ENCODE measurements around the gene SNHG17. TPM values are rescaled to one million over a fixed set of nuclear protein-coding genes. Genes with fewer than 3 reads are reported as not detected.
A peak's percentile ranks its signal among the peaks of the same experiment; 100 is the strongest.

Gene SNHG17
- 154 and 159 TPM in 2 replicates for polyA plus RNA-seq (2011; rRNA removed)
- 191 and 192 TPM in 2 replicates for polyA plus RNA-seq (2012; cell fraction: cytosol; rRNA removed)
- 203 and 229 TPM in 2 replicates for polyA plus RNA-seq (2012; cell fraction: nucleus; rRNA removed)
- 122 to 128 TPM (median 125 TPM) in 3 replicates for polyA plus RNA-seq (2017; fragmentation: RNase III; extraction: RNeasy Plus Mini Kit Qiagen cat#74134 plus additional on column Dnase treatment)
- polyA minus RNA-seq (2011; rRNA and poly(A)+ RNA removed), result 103 and 114 TPM in 2 replicates

- peak within 1 kb of the TSS; percentile 88 for H3K4me2 ChIP-seq
- ATAC-seq (peak; percentile 87 to 89), DNase-seq (ENCODE audit: low read depth in 1 of 2, low spot score in 1 of 2) (peak; percentile 35 to 98), FAIRE-seq (no peak)
- ChIA-PET POLR2A (interaction anchor here (0.6 to 2.4 kb wide), 22 partner anchors 8 to 397 kb away, joined by 3 to 75 read pairs (median 4); partner anchors contain the start of gene RALGAPB), CTCF (interaction anchor here (0.6 to 7.7 kb wide), 23 partner anchors 10 to 233 kb away, joined by 3 to 142 read pairs (median 4); partner anchors contain the start of gene RALGAPB)
- H3K4me3 ChIP-seq, result peak within 1 kb of the TSS; percentile 95
- peak within 1 kb of the TSS; percentile 97 for H3K27ac ChIP-seq
- WGBS (ENCODE audit: missing lambda C conversion rate), result 1% methylated on average over 59 of the region's 65 CpGs
- no peaks in the 10 kb centered on the region for H3K9me3 ChIP-seq
- peaks cover 15% of the 10 kb centered on the region; the same call in 2 of the 3 replicates for H3K4me1 ChIP-seq
- TF ChIP-seq MAX (IDR thresholded peaks at IDR 0.05) (peak; percentile 100), SMC3 (IDR thresholded peaks at IDR 0.05) (peak; percentile 68), EHMT2 (IDR thresholded peaks at IDR 0.05; ENCODE audit: low read depth) (no peak), SREBF2 (IDR thresholded peaks at IDR 0.05) (no peak), TFCP2L1 (CRISPR knock-in tag; IDR thresholded peaks at IDR 0.05) (peak; percentile 88), HOXB13 (CRISPR knock-in tag; IDR thresholded peaks at IDR 0.05; ENCODE audit: low read depth) (0 out of 2 replicates have a peak, but pooled peaks have one; percentile 34), FOXS1 (CRISPR knock-in tag; IDR thresholded peaks at IDR 0.05) (no peak), MAFK (IDR thresholded peaks at IDR 0.05; ENCODE audit: partially characterized antibody) (no peak), CBX2 (IDR thresholded peaks at IDR 0.05; ENCODE audit: borderline replicate concordance, low read depth) (no peak), NFE2L2 (conservative IDR thresholded peaks at IDR 0.05; ENCODE audit: low read length) (no peak), HEYL (CRISPR knock-in tag; IDR thresholded peaks at IDR 0.05) (no peak), ELK1 (IDR thresholded peaks at IDR 0.05; ENCODE audit: low read depth, low read length) (no peak), REST (IDR thresholded peaks at IDR 0.05) (no peak), ESRRA (IDR thresholded peaks at IDR 0.05; ENCODE audit: borderline replicate concordance, low read length) (0 out of 2 replicates have a peak, but pooled peaks have one; percentile 3), RAD21 (conservative IDR thresholded peaks at IDR 0.05 in 1 of 2, IDR thresholded peaks at IDR 0.05 in 1 of 2) (peak; percentile 34 to 47; a peak in 4 of 5 replicates), FOSL2 (IDR thresholded peaks at IDR 0.05) (no peak), FOSL2 (CRISPR knock-in tag; IDR thresholded peaks at IDR 0.05) (0 out of 2 replicates have a peak, but pooled peaks have one; percentile 4), CTCF (IDR thresholded peaks at IDR 0.05) (peak; percentile 97), TP53 (CRISPR knock-in tag; IDR thresholded peaks at IDR 0.05) (no peak), ZFP36 (IDR thresholded peaks at IDR 0.05; ENCODE audit: borderline replicate concordance, partially characterized antibody) (no peak), PBX3 (IDR thresholded peaks at IDR 0.05) (0 out of 2 replicates have a peak, but pooled peaks have one; percentile 29), ATOH8 (CRISPR knock-in tag; IDR thresholded peaks at IDR 0.05; ENCODE audit: low read depth) (no peak), KDM5A (IDR thresholded peaks at IDR 0.05) (no peak), BCL3 (IDR thresholded peaks at IDR 0.05) (peak; percentile 96; the same call in 2 of the 3 replicates), RARB (CRISPR knock-in tag; IDR thresholded peaks at IDR 0.05) (0 out of 2 replicates have a peak, but pooled peaks have one; percentile 36), GATA3 (IDR thresholded peaks at IDR 0.05; ENCODE audit: borderline replicate concordance) (0 out of 2 replicates have a peak, but pooled peaks have one; percentile 38), ZNF302 (CRISPR knock-in tag; IDR thresholded peaks at IDR 0.05) (no peak), CBX8 (IDR thresholded peaks at IDR 0.05) (no peak)
These were observed at the start of gene SNHG17 for GRCh38 chr20:38434770-38435554. Gene SNHG17 (minus strand): TSS chr20:38435328.

Data from A549 (cell line).